ENCODE data around the gene OGFOD3.
"Not testable (repeated sequence)": the region's sequence is repeated elsewhere in the genome, so short reads cannot be mapped to it uniquely, and the experiment has no call there.

The OGFOD3 gene

DNA sequence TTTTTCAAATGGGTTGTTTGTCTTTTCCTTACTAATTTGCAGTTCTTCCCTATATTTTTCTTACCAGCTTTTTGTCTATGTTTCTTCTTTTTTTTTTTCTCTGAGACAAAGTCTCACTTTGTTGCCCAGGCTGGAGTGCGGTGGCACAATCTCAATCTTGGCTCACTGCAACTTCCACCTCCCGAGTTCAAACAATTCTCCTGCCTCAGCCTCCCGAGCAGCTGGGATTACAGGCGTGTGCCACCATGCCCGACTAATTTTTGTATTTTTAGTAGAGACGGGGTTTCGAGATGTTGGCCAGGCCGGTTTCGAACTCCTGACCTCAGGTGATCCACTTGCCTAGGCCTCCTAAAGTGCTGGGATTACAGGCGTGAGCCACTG is 45.3 kb downstream of the OGFOD3 start:
- DNase-seq (ENCODE audit: low spot score), result not testable (repeated sequence)

DNA sequence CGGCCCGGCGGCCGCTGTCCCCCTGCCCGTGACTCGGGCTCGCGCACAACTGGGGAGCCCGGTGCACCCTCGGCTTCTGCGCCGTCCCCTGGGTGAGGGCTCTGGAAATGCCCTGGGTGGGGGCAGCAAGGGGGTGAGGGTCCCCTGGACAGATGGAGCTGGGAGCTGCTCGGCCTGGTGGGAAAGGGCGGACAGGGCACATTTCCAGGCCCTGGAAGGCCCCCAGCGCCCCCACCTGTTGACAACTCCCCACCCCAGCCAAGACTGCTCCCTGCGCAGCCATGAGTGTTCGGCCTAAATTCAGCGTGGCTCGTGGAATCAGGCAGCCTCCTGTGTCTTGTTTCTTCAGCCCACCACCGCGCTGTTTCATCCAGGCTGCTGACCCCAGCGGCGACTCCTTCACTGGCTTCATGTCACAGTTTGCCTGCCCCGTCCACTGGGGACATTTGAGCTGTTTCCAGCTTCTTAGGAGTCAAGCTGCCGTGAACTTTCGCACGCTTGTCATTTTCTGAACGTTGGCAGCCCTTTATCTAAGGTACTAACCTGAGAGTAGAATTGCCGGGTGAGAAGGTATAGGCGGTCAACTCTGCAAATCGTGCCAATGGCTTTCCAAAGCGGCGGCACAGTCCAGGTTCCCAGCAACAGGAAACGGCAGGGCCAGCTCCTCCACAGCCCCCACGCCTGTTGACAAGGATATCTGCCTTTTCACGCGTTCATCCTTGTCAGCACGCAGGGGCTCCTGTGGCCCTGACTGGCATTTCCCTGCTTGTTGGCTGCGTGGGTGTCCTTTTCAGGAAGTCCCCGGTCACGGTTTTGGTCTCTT is 45.9 kb downstream of the OGFOD3 start:
- no peak for DNase-seq (ENCODE audit: low spot score)

DNA sequence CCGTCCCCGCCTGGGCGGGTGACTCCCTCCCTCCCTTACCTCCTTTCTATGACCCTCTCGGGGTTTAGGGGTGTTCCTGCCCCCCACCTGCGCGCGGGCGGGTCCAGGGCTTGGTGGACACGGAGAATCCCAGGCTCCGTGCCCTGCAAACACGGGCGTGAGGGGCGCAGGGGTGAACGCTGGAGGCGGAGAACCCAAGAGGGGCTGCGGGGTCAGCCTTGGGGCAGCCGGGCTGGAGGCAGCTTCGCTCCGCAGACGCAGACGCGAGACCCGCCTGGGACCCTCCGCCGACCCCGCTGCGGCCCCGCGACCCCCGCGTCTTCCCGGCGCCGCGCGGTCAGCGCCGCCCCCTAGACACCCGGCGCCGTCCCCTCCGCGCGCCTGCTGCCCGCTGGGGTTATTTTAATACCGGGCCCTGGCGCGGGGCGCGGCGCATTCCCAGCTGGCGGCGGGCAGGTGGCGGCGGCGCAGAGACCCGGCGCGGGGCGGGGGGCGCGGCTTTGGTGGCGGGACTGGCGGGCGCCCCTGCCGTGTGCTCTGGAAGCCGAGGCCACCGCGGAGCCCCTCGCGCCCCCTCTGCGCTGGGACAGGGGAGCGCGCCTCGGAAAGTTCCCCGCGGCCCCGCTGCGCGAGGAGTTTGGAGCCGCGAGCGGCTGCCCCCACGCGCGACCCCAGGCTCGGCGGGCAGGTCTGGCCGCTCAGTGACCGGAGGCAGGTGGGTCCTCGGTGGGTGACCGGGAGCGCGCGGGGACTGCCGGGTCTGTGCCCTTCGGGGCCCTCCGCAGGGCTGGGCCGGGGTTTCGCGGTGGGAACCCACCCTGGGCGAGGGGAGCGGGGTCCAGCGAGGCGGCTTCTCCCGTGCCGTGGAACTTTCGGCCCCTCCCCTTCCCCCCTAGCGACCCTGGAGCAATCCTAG is 46.8 kb downstream of the OGFOD3 start, which contains the start of gene UTS2R:
Gene UTS2R, plus strand, starts transcription at position 433 of the 916 bp plus-strand sequence. CDS start 2,560 bp downstream, outside the sequence.
- DNase-seq (ENCODE audit: low spot score), result no peak

DNA sequence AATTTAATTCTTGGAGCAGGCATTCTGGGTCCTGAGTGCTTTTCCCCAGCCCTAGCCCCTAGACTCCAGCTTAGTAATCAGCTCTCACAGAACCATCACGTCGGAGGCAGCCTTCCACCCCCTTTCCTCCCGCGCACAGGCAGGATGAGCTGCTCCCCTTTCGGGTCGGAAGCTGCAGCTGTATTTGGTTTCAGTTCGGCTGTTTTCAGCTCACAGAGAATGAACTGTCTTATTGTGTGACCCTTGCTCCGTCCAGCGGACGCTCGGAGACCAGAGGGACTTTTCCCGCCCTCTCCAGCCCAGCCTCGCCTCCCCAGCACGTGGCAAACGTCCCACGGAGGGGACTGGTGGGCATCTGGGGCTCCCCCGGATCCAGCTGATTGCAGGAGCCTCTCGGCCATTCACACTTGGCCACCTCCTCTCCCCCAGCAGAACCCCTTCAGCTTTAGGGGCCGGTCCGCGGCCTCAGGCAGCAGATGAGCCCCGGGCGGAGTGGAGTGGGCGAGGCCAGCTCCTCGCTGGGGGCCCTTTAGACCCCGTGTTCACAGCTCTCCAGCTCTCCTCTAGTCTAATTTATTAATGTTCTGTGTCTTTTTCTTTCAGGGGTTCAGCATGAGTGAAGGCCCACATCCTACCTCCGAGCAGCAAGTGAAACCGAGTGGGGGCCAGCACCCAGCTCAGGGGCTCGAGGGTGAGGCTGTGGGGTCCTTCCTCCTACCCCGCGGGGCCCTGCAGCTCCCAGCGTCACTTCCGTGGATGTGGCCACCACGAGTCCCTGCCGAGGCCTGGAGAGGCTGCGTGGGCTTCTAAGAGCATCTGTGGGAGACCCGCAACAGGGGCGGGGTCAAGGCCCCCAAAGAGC is 47.7 kb downstream of the OGFOD3 start:
- no peak for DNase-seq (ENCODE audit: low spot score)

DNA sequence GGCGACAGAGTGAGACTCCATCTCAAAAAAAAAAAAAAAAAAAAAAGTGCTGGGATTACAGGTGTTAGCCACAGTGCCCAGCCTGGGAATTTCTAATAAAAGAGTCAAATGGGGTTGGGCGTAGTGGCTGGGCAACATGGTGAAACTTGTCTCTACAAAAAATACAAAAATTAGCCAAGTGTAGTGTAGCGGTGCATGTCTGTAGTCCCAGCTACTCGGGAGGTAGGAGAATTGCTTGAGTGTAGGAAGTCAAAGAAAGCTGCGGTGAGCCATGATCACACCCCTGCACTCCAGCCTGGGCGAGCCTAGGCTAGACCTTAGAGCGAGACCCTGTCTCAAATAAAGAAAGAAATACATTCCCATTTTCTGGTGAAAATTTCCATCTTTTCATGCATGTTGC is 49.2 kb downstream of the OGFOD3 start:
- DNase-seq (ENCODE audit: low spot score), result no peak

DNA sequence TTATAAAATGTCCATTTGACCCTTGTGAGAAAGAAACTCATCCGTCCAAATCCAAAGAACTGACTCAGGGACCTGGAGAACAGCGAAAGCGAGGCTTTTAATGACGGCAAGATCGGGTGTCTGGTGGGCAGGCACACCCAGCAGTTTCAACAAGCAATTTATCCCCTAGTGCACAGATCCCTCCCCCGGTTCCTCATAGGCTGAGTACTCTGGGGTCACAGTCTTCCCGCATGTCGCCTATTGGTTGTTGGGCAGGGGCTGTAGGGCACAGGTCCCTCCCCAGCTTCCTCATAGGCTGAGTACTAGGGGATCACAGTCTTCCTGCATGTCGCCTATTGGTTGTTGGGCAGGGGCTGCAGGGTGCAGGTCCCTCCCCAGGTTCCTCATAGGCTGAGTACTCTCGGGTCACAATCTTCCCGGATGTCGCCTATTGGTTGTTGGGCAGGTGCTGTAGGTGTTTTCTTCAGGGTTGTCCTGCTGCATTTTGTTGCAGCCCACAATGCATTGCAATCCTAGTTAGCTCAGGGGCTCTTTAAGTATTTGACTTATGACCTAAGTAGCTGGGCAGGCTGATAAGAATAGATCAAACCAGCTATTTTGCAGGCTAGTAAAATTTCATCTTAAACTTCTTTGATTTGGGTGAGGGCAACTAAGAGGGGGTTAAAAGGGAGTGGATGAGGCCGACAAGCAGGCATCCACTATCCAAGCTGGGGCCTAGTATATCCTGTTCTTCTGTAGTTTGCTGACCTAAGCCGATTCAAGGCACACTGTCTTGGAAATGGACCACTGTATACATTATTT is 50.5 kb downstream of the OGFOD3 start:
- no peak for DNase-seq (ENCODE audit: low spot score)

DNA sequence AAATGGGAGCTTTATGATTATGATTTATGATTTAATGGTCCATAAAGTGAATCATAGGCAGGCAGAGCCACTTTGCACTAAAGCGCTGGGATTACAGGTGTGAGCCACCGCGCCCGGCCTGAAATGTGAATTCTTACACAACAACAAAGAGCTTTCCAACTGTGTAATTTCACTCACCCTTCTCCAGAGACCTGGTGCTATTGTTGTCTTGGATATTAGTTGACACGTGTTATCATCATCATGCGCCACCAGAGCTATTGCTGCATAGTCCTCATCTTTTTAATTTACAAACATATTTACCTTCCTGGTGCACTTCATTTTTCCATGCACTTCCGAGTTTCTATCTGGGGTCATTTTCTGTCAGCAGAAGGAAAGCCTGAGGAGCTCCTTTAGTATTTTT is 51.6 kb downstream of the OGFOD3 start:
- DNase-seq (ENCODE audit: low spot score), result peak; percentile 14

GRCh38 chr17:82365606-82366295 is 52.6 kb downstream of the OGFOD3 start:
- DNase-seq (ENCODE audit: low spot score), result no peak

- DNase-seq (ENCODE audit: low spot score), result no peak
Observed at GRCh38 chr17:82361885-82362633, 56.3 kb downstream of the OGFOD3 start.

DNA sequence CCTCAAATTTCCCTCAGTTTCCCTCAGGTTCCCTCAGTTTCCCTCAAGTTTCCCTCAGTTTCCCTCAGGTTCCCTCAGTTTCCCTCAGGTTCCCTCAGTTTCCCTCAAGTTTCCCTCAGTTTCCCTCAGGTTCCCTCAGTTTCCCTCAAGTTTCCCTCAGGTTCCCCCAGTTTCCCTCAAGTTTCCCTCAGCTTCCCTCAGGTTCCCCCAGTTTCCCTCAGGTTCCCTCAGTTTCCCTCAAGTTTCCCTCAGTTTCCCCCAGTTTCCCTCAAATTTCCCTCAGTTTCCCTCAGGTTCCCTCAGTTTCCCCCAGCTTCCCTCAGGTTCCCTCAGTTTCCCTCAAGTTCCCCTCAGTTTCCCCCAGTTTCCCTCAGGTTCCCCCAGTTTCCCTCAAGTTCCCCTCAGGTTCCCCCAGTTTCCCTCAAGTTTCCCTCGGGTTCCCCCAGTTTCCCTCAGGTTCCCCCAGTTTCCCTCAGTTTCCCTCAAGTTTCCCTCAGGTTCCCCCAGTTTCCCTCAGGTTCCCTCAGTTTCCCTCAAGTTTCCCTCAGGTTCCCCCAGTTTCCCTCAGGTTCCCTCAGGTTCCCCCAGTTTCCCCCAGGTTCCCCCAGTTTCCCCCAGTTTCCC is 58.8 kb downstream of the OGFOD3 start:
- not testable (repeated sequence) for DNase-seq (ENCODE audit: low spot score)

- DNase-seq (ENCODE audit: low spot score), result peak; percentile 22
Observed at GRCh38 chr17:82358465-82359350, 59.7 kb downstream of the OGFOD3 start, which contains the start of gene TEX19. TSS of gene TEX19 (plus strand) at chr17:82359247. CDS start at chr17:82362151, 2,904 bp downstream.

DNA sequence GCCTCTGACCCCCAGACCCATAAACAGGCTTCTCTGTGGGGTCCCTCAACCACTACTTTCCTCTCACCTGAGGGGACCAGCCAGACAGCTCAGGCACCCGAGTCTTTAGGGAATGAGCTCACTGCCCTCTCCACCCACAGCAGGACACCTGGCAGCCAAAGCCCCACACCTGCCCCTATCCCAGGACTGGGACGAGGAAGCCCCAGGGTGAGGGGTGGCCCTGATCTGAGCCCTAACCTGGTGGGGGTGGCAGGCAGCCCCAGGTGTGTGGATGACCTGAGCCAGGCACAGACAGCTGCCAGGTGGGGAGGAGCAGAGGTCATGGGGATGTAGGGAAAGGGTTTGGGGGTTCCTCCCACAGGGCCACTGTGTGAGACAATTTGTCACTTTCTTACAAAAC is 61.0 kb downstream of the OGFOD3 start:
- DNase-seq (ENCODE audit: low spot score), result no peak

GRCh38 chr17:82356845-82357355 is 61.5 kb downstream of the OGFOD3 start:
- DNase-seq (ENCODE audit: low spot score), result no peak

DNA sequence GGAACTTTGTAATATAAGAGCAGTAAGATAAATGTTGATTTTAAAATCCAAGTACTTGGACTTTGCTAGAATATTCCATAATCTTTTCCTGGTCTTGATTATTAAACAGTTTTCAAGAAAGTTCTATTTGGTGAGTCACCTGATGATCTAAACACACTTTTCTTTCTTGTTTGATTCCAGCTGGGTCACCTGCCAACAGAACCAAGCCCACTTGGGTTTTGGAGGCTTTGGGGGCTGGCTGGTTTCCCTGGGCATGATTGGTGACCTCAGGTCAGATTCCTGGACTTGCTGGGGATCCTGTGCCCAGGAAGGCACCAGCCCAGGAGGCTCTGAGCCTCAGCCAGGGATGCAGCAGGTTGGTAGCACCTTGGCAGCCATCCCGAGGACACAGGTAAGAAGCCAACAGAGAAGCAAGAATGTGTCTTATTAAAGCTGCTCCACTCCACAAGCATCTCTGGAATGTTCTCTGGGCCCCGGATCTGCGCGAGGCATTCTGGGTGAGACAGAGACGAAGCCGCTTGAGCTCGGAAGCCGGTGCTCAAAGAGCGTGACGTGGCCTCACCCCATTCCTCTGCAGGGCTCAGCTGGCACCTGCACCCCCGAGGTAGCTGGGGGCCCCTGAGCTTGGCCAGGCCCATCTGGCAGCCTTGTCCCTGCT is 62.5 kb downstream of the OGFOD3 start:
- DNase-seq (ENCODE audit: low spot score), result peak; percentile 55

DNA sequence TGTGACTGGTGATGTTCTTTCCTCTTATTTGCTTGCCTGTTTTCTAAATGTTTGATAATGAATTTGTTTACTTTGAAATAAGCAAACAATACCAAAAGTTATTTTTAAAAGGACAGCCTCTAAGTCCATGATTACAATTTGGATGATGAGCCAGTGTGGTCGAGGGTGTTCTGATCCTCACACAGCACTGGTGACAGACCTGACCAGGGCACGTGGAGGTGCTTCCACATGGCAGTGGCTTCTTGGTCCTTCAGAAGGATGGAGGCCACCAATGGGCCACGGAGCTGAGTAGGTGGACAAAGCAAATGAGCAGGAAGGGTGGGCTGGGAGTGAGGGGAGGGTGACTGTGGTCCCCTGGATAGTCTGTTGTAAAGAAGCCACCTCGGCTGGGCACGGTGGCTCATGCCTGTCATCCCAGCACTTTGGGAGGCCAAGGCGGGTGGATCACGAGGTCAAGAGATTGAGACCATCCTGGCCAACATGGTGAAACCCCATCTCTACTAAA is 63.5 kb downstream of the OGFOD3 start:
- DNase-seq (ENCODE audit: low spot score), result no peak

DNA sequence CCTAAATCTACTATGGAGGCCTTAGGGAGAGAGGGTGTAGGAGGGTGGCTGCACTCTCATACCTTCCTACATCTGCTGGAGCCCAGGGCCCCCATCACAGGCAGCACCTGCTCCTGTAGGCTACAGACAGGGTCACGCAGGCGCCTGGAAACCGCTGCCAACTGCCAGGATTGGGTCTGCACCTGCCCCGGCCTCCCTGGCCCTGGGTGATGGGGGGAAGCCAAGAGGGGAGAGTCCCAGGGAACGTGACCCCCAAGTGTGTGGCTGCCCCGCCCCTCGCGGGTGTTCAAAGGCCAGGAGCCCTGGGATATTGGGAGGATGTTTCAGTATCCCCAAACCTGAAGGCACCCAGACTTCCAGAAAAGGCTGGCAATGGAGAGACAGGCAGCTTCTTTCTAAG is 64.9 kb downstream of the OGFOD3 start:
- DNase-seq (ENCODE audit: low spot score), result no peak

Data from LoVo (cell line).